Measurements from ENCODE around the gene BHLHE23.

Gene BHLHE23

GRCh38 chr20:63049191-63049518, 42.4 kb upstream of the BHLHE23 start:
- TF ChIP-seq, protein P1, sequence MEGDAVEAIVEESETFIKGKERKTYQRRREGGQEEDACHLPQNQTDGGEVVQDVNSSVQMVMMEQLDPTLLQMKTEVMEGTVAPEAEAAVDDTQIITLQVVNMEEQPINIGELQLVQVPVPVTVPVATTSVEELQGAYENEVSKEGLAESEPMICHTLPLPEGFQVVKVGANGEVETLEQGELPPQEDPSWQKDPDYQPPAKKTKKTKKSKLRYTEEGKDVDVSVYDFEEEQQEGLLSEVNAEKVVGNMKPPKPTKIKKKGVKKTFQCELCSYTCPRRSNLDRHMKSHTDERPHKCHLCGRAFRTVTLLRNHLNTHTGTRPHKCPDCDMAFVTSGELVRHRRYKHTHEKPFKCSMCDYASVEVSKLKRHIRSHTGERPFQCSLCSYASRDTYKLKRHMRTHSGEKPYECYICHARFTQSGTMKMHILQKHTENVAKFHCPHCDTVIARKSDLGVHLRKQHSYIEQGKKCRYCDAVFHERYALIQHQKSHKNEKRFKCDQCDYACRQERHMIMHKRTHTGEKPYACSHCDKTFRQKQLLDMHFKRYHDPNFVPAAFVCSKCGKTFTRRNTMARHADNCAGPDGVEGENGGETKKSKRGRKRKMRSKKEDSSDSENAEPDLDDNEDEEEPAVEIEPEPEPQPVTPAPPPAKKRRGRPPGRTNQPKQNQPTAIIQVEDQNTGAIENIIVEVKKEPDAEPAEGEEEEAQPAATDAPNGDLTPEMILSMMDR (IDR thresholded peaks at IDR 0.05; ENCODE audit: low read depth, low read length, missing control alignments) = no peak
- in situ Hi-C loops (cut with HindIII; ENCODE audit: low pct_ligation_motif_present, low sequenced_read_pairs) = no loop called here
- no peak overlapping the region for H3K4me3 ChIP-seq (ENCODE audit: low read depth, low read length)
- H3K27me3 ChIP-seq (replicated peaks) = peaks cover 8% of the 10 kb centered on the region
- DNase-seq = no peak
- no peaks in the 10 kb centered on the region for H3K36me3 ChIP-seq (replicated peaks)
- H3K27ac ChIP-seq = no peak overlapping the region

DNA sequence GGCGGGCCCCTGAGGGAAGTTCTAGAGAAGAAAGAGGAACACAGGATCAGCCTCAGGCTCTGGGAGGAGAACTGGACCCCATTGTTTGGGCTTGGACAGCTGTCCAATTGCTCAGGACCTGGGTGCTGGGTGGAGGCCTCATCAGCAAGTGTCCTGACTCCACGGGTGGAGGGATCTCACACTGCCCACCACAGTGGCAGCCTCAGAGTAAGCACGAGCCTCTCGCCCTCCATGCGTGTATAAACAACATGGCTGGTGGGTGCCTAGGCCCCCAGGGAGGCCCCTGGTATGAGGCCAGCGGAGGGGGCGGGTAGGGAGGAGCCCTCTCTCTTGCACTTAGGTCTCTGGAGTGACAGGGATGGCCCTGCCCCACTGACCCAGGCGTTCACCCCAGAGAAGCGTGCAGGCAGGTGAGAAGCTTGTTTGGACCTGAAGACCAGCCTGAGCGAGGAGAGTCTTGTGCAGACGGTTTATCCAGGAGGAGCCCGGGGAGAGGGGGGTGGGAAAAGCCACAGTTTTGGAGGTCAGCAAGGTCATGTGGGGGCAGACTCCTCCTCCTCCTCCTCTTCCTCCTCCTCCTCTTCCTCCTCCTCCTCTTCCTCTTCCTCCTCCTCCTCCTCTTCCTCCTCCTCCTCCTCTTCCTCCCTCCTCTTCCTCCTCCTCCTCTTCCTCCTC, 41.9 kb upstream of the BHLHE23 start:
- Histone ChIP-seq H3K27me3 (replicated peaks) (peaks cover 8% of the 10 kb centered on the region), H3K36me3 (replicated peaks) (no peaks in the 10 kb centered on the region), H3K4me3 (ENCODE audit: low read depth, low read length) (no peak overlapping the region), H3K27ac (no peak overlapping the region)
- TF ChIP-seq, protein P1 (IDR thresholded peaks at IDR 0.05; ENCODE audit: low read depth, low read length, missing control alignments) = no peak
- in situ Hi-C loops (cut with HindIII; ENCODE audit: low pct_ligation_motif_present, low sequenced_read_pairs) = no loop called here
- no peak for DNase-seq

DNA sequence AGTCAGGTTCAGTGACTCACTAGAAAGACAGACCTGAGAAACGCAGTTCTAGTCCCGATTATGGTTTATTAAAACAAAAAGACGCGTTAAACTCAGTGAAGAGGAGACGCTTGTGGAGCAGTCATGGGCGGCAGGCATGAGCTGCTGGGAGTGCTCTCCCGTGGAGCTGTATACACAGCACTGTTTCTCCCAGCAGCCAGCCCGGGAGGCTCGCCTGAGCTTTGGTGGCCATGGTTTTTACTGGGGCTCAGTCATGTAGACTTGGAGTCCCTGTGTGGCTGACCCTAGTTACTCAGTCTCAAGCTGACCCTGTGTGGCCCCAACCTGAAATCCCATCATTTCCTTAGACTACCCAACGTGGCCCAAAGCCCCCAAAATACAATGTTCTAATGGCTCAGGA, 41.2 kb upstream of the BHLHE23 start:
- in situ Hi-C loops (cut with HindIII; ENCODE audit: low pct_ligation_motif_present, low sequenced_read_pairs) = no loop called here
- Histone ChIP-seq H3K27me3 (replicated peaks) (peaks cover 3% of the 10 kb centered on the region), H3K27ac (no peak overlapping the region), H3K4me3 (ENCODE audit: low read depth, low read length) (no peak overlapping the region), H3K36me3 (replicated peaks) (no peaks in the 10 kb centered on the region)
- DNase-seq = no peak
- TF ChIP-seq, protein P1 (IDR thresholded peaks at IDR 0.05; ENCODE audit: low read depth, low read length, missing control alignments) = no peak

- in situ Hi-C loops (cut with HindIII; ENCODE audit: low pct_ligation_motif_present, low sequenced_read_pairs) = no loop called here
- TF ChIP-seq, protein P1 (IDR thresholded peaks at IDR 0.05; ENCODE audit: low read depth, low read length, missing control alignments) = no peak
These were observed 40.5 kb upstream of the BHLHE23 start for GRCh38 chr20:63047267-63047666.

GRCh38 chr20:63046841-63047240, 40.1 kb upstream of the BHLHE23 start:
- TF ChIP-seq, protein P1 (IDR thresholded peaks at IDR 0.05; ENCODE audit: low read depth, low read length, missing control alignments) = no peak
- Histone ChIP-seq H3K36me3 (replicated peaks) (no peaks in the 10 kb centered on the region), H3K4me3 (ENCODE audit: low read depth, low read length) (no peak overlapping the region), H3K27ac (no peak overlapping the region), H3K27me3 (replicated peaks) (peaks cover 2% of the 10 kb centered on the region)
- in situ Hi-C loops (cut with HindIII; ENCODE audit: low pct_ligation_motif_present, low sequenced_read_pairs) = no loop called here
- no peak for DNase-seq

More at GRCh38 chr20:63047267-63047666, 40.5 kb upstream of the BHLHE23 start:
- no peak overlapping the region for H3K27ac ChIP-seq
- no peak for DNase-seq
- no peak overlapping the region for H3K4me3 ChIP-seq (ENCODE audit: low read depth, low read length)
- no peaks in the 10 kb centered on the region for H3K36me3 ChIP-seq (replicated peaks)
- peaks cover under 1% of the 10 kb centered on the region for H3K27me3 ChIP-seq (replicated peaks)

- in situ Hi-C loops (cut with HindIII; ENCODE audit: low pct_ligation_motif_present, low sequenced_read_pairs) = no loop called here
- no peak overlapping the region for H3K27ac ChIP-seq
- DNase-seq = no peak
- no peak overlapping the region for H3K4me3 ChIP-seq (ENCODE audit: low read depth, low read length)
- no peaks in the 10 kb centered on the region for H3K36me3 ChIP-seq (replicated peaks)
- TF ChIP-seq, protein P1 (IDR thresholded peaks at IDR 0.05; ENCODE audit: low read depth, low read length, missing control alignments) = no peak
- peaks cover 7% of the 10 kb centered on the region for H3K27me3 ChIP-seq (replicated peaks)
These were observed 39.2 kb upstream of the BHLHE23 start for GRCh38 chr20:63045991-63046390.
